ENCODE results near the gene C1QL4. TPM values are rescaled to one million over a fixed set of nuclear protein-coding genes. Genes with fewer than 3 reads are reported as not detected.
A peak's percentile ranks its signal among the peaks of the same experiment; 100 is the strongest.

Gene C1QL4
- total and polyA plus RNA-seq, 9 of the 15 experiments (the other 6 are each of a cell fraction or from before 2014, with no cell fraction given): 0.08 to 2.1 (median 0.31) TPM

GRCh38 chr12:49305762-49306510 lies 31.1 kb downstream of the C1QL4 start (continued):
- no peak for TF ChIP-seq KDM2B (CRISPR knock-in tag; IDR thresholded peaks at IDR 0.05)
- no peak for TF ChIP-seq KDM4B (IDR thresholded peaks at IDR 0.05; ENCODE audit: borderline replicate concordance in 2 of 2, low read depth in 1 of 2)
- TF ChIP-seq RREB1 (CRISPR knock-in tag; IDR thresholded peaks at IDR 0.05): no peak
- TF ChIP-seq ZZZ3 (IDR thresholded peaks at IDR 0.05): no peak
- TF ChIP-seq JUN (IDR thresholded peaks at IDR 0.05; ENCODE audit: borderline replicate concordance, low read depth, low read length): no peak
- no peak for TF ChIP-seq JUN (CRISPR knock-in tag; IDR thresholded peaks at IDR 0.05; ENCODE audit: borderline replicate concordance)
- TF ChIP-seq PHF21A (IDR thresholded peaks at IDR 0.05; ENCODE audit: borderline replicate concordance, low read depth): no peak
- no peak for TF ChIP-seq ZNF695 (CRISPR knock-in tag; IDR thresholded peaks at IDR 0.05)
- TF ChIP-seq ZNF589 (CRISPR knock-in tag; IDR thresholded peaks at IDR 0.05; ENCODE audit: low read depth): 0 out of 2 replicates have a peak, but pooled peaks have one; percentile 37
- TF ChIP-seq TSC22D4 (tag; IDR thresholded peaks at IDR 0.05): no peak
- TF ChIP-seq JUND (IDR thresholded peaks at IDR 0.05; ENCODE audit: borderline replicate concordance, low read depth, low read length): no peak
- no peak for TF ChIP-seq JUND (tag; IDR thresholded peaks at IDR 0.05; ENCODE audit: borderline replicate concordance, low read depth, low read length)
- TF ChIP-seq ILF3 (IDR thresholded peaks at IDR 0.05; ENCODE audit: borderline replicate concordance): no peak
- no peak for TF ChIP-seq NR2F6 (CRISPR knock-in tag; IDR thresholded peaks at IDR 0.05)
- TF ChIP-seq CBFB (CRISPR knock-in tag; IDR thresholded peaks at IDR 0.05): no peak
- no peak for TF ChIP-seq ZNF436 (CRISPR knock-in tag; IDR thresholded peaks at IDR 0.05)
- TF ChIP-seq HDAC6 (IDR thresholded peaks at IDR 0.05; ENCODE audit: low read depth, low read length): no peak
- peak; percentile 46; the same call in 1 of the 2 replicates for TF ChIP-seq SMARCA4 (IDR thresholded peaks at IDR 0.05)
- TF ChIP-seq PHTF2 (CRISPR knock-in tag; IDR thresholded peaks at IDR 0.05): no peak
- no peak for TF ChIP-seq ZFPM2 (CRISPR knock-in tag; IDR thresholded peaks at IDR 0.05)
- no peak for TF ChIP-seq THAP12 (CRISPR knock-in tag; IDR thresholded peaks at IDR 0.05)
- TF ChIP-seq SOX6 (IDR thresholded peaks at IDR 0.05): no peak

Data from K562 (cell line).